Activated naive CD4-positive, alpha-beta T cell treated with anti-CD3 and anti-CD28 coated beads for 36 hours (primary cell): ENCODE results near the gene FXYD1. TPM values are rescaled to one million over a fixed set of nuclear protein-coding genes. Genes with fewer than 3 reads are reported as not detected.
A peak's percentile ranks its signal among the peaks of the same experiment; 100 is the strongest.
"Not testable (repeated sequence)": the region's sequence is repeated elsewhere in the genome, so short reads cannot be mapped to it uniquely, and the experiment has no call there.

Source experiments
- CTCF ChIA-PET: fragments of 350-600 bp; sonication (Branson Sonifier 250); formaldehyde crosslinking; loops from one replicate; lab custom pipeline; 2021; ENCODE audit warnings: antibody characterized with exemption; lab: Charles Lee
- DNase-seq: peaks from one replicate; pipeline ENCODE4 v3.0.0-alpha.2; 2020
- H3K27ac Mint-ChIP-seq: one replicate; pipeline ENCODE4 v1.8.0; 2021; ENCODE audit warnings: mild to moderate bottlenecking, mixed read lengths
- H3K27me3 Mint-ChIP-seq: one replicate; pipeline ENCODE4 v1.8.0; 2021; ENCODE audit warnings: low read depth, mixed read lengths
- H3K36me3 Mint-ChIP-seq: one replicate; pipeline ENCODE4 v1.8.0; 2021; ENCODE audit warnings: low read depth, mixed read lengths
- H3K4me1 Mint-ChIP-seq: one replicate; pipeline ENCODE4 v1.8.0; 2021; ENCODE audit warnings: low read depth, mixed read lengths
- H3K4me3 Mint-ChIP-seq: one replicate; pipeline ENCODE4 v1.8.0; 2021; ENCODE audit warnings: mild to moderate bottlenecking, moderate library complexity, mixed read lengths
- H3K9me3 Mint-ChIP-seq: one replicate; pipeline ENCODE4 v1.8.0; 2021; ENCODE audit warnings: mixed read lengths
- intact Hi-C: fragments of 100-400 bp; cut with micrococcal nuclease; formaldehyde crosslinking; loops from one replicate; pipeline ENCODE4 v1.15.1; 2023
- total RNA-seq, 2 experiments: library from RNA; stranded (reverse); gene quantifications; one replicate each; pipeline ENCODE4 v1.2.3, GENCODE V29; 2021

Gene FXYD1
- total RNA-seq, 2 experiments from 2014 or later = 3.3 to 3.4 TPM

GRCh38 chr19:35129724-35130274, 8.8 kb upstream of the FXYD1 start:
- H3K9me3 Mint-ChIP-seq, intact Hi-C loops, H3K27ac Mint-ChIP-seq, H3K4me3 Mint-ChIP-seq, H3K27me3 Mint-ChIP-seq, H3K4me1 Mint-ChIP-seq, DNase-seq, H3K36me3 Mint-ChIP-seq: not testable (repeated sequence)
- CTCF ChIA-PET = interaction anchor here (0.5 kb wide), 1 partner anchor 17 kb away, joined by 4 read pairs; no protein-coding TSS in a partner anchor

DNA sequence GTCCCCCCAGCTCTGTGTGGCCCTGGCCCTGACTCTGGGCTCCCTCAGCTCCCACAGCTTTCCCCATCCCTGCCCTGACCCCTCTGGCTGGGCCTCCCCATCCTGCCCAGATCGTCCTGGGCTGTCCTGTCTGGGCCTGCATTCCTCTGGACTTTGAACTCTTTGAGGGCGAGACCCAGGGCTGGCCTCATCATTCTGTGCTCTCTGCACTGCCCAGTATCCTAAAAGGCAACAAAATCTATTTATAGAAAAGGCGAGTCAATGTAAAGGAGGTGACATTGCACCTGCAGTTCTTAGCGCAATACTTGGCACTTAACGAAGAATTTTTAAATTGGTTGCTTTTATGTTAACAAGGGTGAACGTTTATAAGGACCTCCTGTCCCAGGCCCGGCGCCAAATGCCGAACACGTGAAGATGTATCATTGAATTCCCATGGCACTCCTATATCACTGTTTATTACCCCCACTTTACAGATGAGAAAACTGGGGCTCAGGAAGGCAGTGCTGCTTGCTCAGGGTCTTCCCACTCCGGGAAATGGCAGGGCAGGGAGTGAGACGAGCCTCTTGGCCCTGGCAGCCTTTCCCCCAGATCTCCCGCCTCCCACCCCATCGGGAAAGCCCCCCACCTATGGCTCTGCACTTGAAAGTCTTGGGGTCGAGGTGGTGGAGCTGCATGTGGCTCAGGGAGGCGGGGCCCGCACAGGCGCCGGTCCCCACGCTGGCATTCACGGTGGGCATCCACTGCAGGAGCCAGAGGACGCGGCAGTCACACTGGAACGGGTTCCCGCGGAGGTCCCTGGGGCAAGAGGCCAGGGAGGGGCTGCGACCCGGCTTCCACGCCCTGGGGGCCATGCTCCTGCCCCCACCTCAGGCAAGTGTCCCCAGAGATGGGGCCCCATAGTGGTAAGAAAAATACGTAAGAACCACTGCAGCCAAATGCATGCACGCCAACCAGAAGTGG, 7.6 kb upstream of the FXYD1 start:
- Mint-ChIP-seq H3K27ac (no peak overlapping the region), H3K27me3 (no peaks in the 10 kb centered on the region), H3K36me3 (no peaks in the 10 kb centered on the region), H3K9me3 (peaks cover 2% of the 10 kb centered on the region), H3K4me1 (no peaks in the 10 kb centered on the region), H3K4me3 (no peak overlapping the region)
- no peak for DNase-seq
- CTCF ChIA-PET = interaction anchor here (0.6 kb wide), 1 partner anchor 903 kb away, joined by 3 read pairs; no protein-coding TSS in a partner anchor
- intact Hi-C loops = no loop called here

DNA sequence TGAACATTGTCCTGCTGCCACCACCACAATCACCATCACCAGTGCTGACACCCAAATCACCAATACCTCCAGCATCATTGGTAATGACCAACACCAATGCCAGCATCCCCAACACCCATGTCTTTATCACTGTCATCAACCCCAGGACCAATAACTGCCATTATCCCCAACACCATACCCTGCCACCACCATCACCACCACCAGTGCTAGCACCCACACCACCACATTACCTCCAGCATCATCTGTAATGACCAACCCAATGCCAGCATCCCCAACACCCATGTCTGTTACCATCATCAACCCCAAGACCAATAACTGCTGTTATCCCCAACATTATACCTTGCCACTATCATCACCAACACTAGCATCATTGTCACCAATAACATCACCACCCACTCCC, 6.4 kb upstream of the FXYD1 start:
- no peak overlapping the region for H3K4me3 Mint-ChIP-seq
- H3K9me3 Mint-ChIP-seq = peaks cover 2% of the 10 kb centered on the region
- H3K4me1 Mint-ChIP-seq = no peaks in the 10 kb centered on the region
- CTCF ChIA-PET = no interaction called here
- intact Hi-C loops = no loop called here
- H3K27me3 Mint-ChIP-seq = no peaks in the 10 kb centered on the region
- H3K27ac Mint-ChIP-seq = no peak overlapping the region
- no peak for DNase-seq
- H3K36me3 Mint-ChIP-seq = no peaks in the 10 kb centered on the region

- H3K27me3 Mint-ChIP-seq = no peaks in the 10 kb centered on the region
- no peak overlapping the region for H3K4me3 Mint-ChIP-seq
- no peak for DNase-seq
- intact Hi-C loops = no loop called here
- peaks cover 2% of the 10 kb centered on the region for H3K9me3 Mint-ChIP-seq
- CTCF ChIA-PET = interaction anchor here (0.6 to 3.5 kb wide), 3 partner anchors 9 to 89 kb away, joined by 3 to 35 read pairs (median 3); no protein-coding TSS in a partner anchor
- H3K4me1 Mint-ChIP-seq = no peaks in the 10 kb centered on the region
- H3K27ac Mint-ChIP-seq = no peak overlapping the region
- no peaks in the 10 kb centered on the region for H3K36me3 Mint-ChIP-seq
Observed at GRCh38 chr19:35133826-35134225, 4.8 kb upstream of the FXYD1 start.

- no peak within 1 kb of the TSS for H3K4me3 Mint-ChIP-seq
Observed at GRCh38 chr19:35134601-35135242, 3.9 kb upstream of the FXYD1 start, which contains the start of gene LGI4. Gene LGI4, minus strand, starts transcription at chr19:35135059. Its CDS starts 379 bp downstream, at chr19:35134680.

GRCh38 chr19:35135389-35135909, 3.2 kb upstream of the FXYD1 start:
- Mint-ChIP-seq H3K27ac (no peak overlapping the region), H3K4me3 (no peak overlapping the region), H3K36me3 (no peaks in the 10 kb centered on the region), H3K4me1 (no peaks in the 10 kb centered on the region), H3K9me3 (peaks cover 2% of the 10 kb centered on the region), H3K27me3 (no peaks in the 10 kb centered on the region)
- DNase-seq = peak; percentile 79
- intact Hi-C loops = loop anchor here (1.0 kb wide), 2 partner anchors 68 to 91 kb away; no protein-coding TSS in a partner anchor
- CTCF ChIA-PET = interaction anchor here (0.6 to 3.5 kb wide), 13 partner anchors 10 to 298 kb away, joined by 3 to 35 read pairs (median 4); no protein-coding TSS in a partner anchor

More at GRCh38 chr19:35134601-35135242, 3.9 kb upstream of the FXYD1 start, which contains the start of gene LGI4:
- no peaks in the 10 kb centered on the region for H3K4me1 Mint-ChIP-seq
- intact Hi-C loops = loop anchor here (1.0 kb wide), 2 partner anchors 67 to 90 kb away; no protein-coding TSS in a partner anchor
- H3K27me3 Mint-ChIP-seq = no peaks in the 10 kb centered on the region
- H3K9me3 Mint-ChIP-seq = peaks cover 2% of the 10 kb centered on the region
- no peak for DNase-seq
- no peak within 1 kb of the TSS for H3K27ac Mint-ChIP-seq
- no peaks in the 10 kb centered on the region for H3K36me3 Mint-ChIP-seq
- CTCF ChIA-PET = interaction anchor here (1.0 to 3.5 kb wide), 6 partner anchors 10 to 91 kb away, joined by 3 to 35 read pairs (median 4); no protein-coding TSS in a partner anchor

GRCh38 chr19:35136231-35136630, 2.4 kb upstream of the FXYD1 start:
- H3K27ac Mint-ChIP-seq = no peak overlapping the region
- H3K36me3 Mint-ChIP-seq = no peaks in the 10 kb centered on the region
- intact Hi-C loops = no loop called here
- H3K9me3 Mint-ChIP-seq = peaks cover 2% of the 10 kb centered on the region
- CTCF ChIA-PET = interaction anchor here (0.6 to 3.5 kb wide), 14 partner anchors 10 to 298 kb away, joined by 3 to 35 read pairs (median 4); no protein-coding TSS in a partner anchor
- H3K27me3 Mint-ChIP-seq = no peaks in the 10 kb centered on the region
- peaks cover 5% of the 10 kb centered on the region for H3K4me1 Mint-ChIP-seq
- DNase-seq = no peak
- H3K4me3 Mint-ChIP-seq = no peak overlapping the region

DNA sequence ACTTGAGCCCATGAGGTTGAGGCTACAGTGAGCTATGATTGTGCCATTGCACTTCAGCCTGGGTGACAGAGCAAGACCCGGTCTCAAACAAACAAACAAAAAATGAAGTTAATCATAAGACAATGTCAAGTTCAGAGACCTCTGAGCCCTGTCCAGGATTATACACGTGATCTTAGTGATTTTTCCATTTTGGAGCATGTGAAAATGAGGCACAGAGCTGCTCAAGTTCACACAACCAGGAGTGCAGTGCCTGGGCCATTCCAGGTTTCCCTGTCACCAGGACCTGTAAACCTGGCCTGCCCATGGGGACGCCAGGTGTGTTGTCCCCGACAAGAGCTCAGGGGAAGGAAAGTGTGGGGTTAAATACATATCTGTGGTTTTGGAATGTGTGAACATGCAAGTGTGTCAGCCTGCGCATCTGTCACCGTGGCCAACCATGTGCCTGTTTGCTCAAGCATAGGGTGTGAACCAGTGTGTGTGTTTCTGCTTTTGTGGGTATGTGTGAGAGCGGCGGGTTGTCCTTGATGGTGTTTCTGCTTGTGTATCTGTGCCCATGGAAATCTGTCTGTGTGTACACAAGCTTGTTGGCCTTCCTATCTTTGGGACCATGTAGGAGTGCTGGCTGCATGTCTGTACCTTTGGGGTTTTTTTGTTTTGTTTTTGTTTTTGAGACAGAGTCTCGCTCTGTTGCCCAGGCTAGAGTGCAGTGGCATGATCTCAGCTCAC, 1.5 kb upstream of the FXYD1 start:
- no peak overlapping the region for H3K4me3 Mint-ChIP-seq
- intact Hi-C loops = no loop called here
- no peak overlapping the region for H3K27ac Mint-ChIP-seq
- H3K9me3 Mint-ChIP-seq = peaks cover 2% of the 10 kb centered on the region
- no peaks in the 10 kb centered on the region for H3K36me3 Mint-ChIP-seq
- H3K4me1 Mint-ChIP-seq = peaks cover 13% of the 10 kb centered on the region
- no peak for DNase-seq
- no peaks in the 10 kb centered on the region for H3K27me3 Mint-ChIP-seq
- CTCF ChIA-PET = interaction anchor here (0.7 to 3.5 kb wide), 11 partner anchors 10 to 93 kb away, joined by 3 to 35 read pairs (median 4); no protein-coding TSS in a partner anchor

DNA sequence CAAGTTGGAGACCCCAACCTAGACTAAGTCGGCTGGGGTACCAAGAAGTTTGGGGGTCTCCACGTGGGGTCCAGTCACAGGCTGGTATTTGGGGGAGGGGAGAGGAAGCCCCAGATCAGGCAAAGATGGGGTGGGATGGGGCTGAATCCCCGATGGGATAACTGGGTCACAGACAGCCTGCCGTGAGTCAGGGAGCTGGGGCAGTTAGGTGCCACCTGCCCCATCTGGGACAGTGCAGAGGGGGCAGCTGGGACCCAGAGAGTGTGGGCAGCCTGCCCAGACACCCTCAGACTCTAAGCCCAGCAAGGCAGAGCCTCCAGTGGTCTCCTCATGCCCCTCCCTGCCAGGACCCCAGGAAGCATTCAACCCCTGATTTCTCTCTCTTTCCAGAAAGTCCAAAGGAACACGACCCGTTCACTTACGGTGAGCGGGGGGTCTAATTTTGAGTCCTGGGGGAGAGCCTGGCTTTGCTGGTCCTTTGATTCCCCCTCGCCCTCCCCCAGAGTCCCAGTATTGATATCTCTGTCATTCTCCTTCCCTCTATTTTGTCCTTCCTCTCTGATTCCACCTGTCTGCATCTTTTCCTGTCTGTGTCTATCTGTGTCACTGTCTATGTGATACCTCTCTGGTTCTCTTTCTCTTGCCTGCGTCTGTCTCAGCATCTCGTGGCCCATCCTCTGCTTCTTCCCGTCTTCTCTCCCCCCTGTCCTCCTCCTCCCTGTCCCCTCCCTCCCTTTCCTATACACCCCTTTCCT, 1.8 kb downstream of the FXYD1 start:
- Mint-ChIP-seq H3K27ac (no peak overlapping the region), H3K36me3 (no peaks in the 10 kb centered on the region), H3K4me1 (peaks cover 30% of the 10 kb centered on the region), H3K4me3 (no peak overlapping the region), H3K27me3 (peaks cover 4% of the 10 kb centered on the region), H3K9me3 (no peaks in the 10 kb centered on the region)
- intact Hi-C loops = loop anchor here (2.0 kb wide), 2 partner anchors 26 to 168 kb away; partner anchors contain the start of gene FXYD3
- DNase-seq = no peak
- CTCF ChIA-PET = interaction anchor here (1.1 to 2.3 kb wide), 3 partner anchors 25 to 74 kb away, joined by 3 to 20 read pairs (median 8); partner anchors contain the start of gene FXYD3

GRCh38 chr19:35140962-35141836, 2.6 kb downstream of the FXYD1 start:
- peak overlapping the region; percentile 74 for H3K4me3 Mint-ChIP-seq

More at GRCh38 chr19:35140962-35141836, 2.6 kb downstream of the FXYD1 start:
- Mint-ChIP-seq H3K27me3 (peaks cover 4% of the 10 kb centered on the region), H3K9me3 (no peaks in the 10 kb centered on the region), H3K36me3 (no peaks in the 10 kb centered on the region), H3K27ac (no peak overlapping the region), H3K4me1 (peaks cover 30% of the 10 kb centered on the region)
- intact Hi-C loops = loop anchor here (1.0 to 2.0 kb wide), 7 partner anchors 14 to 168 kb away; partner anchors contain the start of gene FXYD3
- CTCF ChIA-PET = interaction anchor here (0.5 to 4.0 kb wide), 23 partner anchors 9 to 347 kb away, joined by 3 to 35 read pairs (median 5); partner anchors contain the start of genes FXYD3 and FXYD5
- DNase-seq = peak; percentile 98
